HL-60/S4 (cell line): ENCODE results near the gene MTOR.

Experiments used
- in situ Hi-C: fragments of 300-500 bp; cut with MboI; formaldehyde crosslinking; loops from 2 replicates; pipeline ENCODE4 v1.14.3; 2022; ENCODE audit warnings: low sequenced_read_pairs

Gene MTOR

DNA sequence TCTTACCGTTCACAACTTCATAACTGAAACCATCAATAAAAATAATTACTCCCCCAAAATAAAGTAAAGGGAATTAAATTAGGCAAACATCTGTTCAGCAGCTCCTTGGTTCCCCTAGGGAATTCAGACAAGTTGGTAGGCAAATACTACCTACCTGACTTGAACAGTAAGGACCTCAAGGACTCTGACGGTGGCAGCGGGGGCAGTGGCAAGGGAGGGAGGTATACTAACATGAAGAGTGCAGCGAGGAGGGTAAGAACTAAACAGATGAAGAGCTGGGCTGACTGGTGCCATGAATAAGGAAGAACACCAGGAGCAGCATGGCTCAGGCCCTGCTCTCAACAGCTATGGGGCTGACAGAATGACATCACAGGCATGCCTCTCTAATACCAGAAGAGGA is 33.1 kb downstream of the MTOR start:
- in situ Hi-C loops = no loop called here

DNA sequence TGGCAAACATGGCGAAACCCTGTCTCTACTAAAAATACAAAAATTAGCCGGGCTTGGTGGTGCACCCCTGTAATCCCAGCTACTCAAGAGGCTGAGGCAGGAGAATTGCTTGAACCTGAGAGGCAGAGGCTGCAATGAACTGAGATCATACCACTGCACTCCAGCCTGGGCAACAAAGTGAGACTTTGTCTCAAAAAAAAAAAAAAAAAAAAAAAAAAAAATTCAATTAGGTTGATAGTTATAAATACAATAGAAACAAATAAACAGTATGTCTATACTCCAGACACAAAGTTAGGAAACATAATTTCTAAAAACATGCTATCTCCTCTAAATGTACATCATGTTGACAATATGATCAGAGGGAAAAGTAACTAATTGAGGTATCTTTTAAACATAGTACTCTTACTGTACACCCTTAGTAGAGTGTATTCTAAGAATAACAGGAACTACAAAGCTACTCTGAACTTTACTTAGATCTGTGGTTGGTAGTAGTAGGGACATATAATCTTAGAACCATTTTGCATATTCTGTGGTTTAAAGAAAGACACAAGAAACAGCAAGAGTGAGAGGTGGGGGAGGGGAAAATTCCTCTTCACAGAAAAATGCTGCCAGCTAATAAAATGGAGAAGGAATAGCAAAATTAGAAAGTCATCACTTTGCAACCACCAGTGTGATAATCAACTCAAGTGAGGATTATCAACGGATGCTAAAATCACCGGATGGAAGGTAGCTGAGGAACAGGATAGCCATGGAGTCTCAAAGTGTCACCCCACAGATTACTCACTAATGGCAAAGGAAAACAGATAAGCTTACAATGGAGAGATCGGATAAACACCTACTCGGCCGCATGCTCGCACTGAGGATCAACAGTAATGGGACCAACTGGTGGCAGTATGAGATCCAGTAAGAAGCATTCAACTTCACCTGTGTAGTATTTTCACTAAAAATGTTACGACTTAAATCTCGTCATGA is 35.0 kb downstream of the MTOR start:
- in situ Hi-C loops = no loop called here

DNA sequence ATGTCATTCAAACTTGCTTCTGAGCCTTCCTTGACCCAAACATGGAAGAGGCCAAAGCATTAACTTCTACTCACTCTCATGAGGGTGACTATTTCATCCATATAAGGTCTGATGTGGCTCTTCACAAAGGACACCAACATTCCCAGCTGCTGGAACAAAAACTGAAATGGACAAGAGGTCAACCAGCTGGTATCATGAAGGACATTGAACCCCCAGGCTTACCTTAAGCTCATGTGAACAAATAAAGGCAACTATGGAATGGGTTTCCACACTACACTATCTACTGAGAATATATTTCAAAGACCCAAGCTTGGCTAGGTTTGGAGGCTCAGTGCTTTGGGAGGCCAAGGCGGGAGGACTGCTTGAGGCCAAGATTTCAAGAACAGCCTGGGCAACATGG is 46.3 kb downstream of the MTOR start:
- in situ Hi-C loops = no loop called here

DNA sequence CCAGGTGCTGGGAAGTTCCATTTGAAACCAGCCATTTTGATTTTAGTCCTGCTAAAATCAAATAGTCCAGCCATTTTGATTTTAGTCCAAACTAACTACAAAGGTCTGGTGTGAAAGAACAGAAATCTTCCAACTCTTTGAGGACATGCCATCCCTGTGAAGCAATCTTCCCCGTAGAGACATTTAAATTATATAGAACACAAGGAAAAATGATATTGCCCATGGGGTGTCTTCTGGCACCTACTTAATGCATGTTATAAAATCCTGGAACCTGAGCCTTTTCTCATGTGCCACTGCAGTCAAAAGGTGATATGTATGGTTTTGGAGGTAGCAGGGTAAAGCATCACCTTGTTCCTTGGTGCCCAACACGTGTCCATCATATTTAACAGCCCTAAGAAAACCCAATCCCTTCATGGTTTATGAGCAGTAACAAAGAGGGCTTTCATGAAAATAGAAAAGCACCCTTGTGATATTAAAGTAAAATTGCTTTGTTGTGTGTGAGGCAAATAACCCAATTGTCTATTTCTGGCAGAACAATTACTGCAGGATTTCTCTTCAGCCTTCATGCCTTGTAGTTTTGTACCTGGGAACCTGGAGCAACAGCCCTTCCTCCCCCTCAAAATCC is 46.9 kb downstream of the MTOR start:
- in situ Hi-C loops = no loop called here

DNA sequence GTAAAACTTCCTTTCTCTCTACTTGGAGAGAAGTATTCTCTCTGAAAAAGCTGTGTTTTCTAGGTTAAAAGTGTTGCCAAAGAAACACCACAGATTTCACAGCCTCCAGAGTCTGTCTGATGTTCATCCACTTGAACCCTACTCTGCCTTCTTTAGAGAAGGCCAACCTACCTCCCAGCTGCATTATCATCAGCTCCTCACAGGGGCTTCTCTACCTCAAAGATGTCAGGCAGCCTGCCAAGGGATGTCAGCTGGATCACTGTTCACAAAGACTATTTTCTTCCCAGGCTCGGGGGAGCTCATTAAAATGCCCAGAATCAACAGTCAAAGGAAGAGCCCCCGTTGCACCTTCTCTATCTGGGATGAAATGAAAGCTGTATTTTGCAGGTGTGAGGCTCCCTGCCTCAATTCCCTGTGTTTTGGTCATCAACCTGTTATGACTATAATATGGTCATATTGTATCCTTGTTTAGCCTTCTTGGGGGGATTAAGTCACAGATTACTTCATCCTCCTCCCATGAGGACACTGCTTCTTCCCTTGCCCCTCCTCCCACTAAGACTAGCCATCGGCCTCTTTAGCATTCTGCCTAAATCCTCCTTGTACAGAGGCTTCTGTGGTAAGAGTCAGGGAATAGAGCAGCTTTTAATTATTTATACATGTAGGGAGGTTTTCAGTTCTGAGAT is 47.5 kb downstream of the MTOR start:
- in situ Hi-C loops = no loop called here

DNA sequence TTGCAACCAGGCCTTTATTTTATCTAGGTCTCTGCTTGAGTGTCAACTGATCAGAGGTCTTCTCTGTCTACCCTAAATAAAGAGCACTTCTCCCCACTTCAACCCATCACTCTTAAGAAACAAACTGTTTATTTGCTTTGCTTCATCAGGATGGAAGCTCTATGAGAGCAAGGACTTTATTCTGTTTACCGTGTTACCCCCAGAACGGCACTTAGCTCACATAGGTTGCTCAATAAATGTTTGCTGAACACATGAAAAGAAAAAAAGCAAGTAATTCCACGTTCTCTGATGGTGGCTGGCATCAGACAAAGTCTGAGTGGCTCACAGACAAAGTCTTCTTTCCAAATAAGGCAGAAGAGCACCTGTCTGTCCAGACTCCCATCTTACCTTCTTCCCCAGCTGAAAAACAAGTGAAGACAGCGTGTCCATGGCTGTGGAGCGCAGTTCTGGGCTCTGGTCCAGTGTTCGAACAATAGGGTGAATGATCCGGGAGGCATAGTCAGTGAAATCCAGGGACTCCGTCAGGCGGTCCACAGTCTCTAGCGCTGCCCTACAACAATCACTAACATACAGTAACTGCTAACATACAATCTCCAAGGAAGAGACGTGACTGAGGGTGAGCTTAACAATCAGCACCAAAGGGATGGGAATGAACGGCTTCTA is 50.3 kb downstream of the MTOR start:
- in situ Hi-C loops = no loop called here

DNA sequence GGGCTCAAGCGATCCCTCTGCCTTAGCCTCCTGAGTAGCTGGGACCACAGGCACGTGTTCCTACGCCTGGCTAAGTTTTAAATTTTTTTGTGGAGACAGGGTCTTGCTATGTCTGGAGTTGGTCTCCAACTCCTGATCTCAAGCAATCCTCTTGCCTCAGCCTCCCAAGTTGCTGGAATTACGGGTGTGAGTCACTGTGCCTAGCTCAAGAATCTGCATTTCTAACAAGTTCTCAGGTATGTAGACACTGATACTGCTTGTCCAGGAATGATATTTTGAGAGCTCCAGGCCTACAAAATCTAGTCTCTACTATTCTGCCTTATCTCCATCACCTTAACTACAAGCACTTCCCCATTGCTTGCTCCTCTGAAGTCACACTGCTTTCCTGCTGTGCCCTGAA is 50.9 kb downstream of the MTOR start:
- in situ Hi-C loops = no loop called here

DNA sequence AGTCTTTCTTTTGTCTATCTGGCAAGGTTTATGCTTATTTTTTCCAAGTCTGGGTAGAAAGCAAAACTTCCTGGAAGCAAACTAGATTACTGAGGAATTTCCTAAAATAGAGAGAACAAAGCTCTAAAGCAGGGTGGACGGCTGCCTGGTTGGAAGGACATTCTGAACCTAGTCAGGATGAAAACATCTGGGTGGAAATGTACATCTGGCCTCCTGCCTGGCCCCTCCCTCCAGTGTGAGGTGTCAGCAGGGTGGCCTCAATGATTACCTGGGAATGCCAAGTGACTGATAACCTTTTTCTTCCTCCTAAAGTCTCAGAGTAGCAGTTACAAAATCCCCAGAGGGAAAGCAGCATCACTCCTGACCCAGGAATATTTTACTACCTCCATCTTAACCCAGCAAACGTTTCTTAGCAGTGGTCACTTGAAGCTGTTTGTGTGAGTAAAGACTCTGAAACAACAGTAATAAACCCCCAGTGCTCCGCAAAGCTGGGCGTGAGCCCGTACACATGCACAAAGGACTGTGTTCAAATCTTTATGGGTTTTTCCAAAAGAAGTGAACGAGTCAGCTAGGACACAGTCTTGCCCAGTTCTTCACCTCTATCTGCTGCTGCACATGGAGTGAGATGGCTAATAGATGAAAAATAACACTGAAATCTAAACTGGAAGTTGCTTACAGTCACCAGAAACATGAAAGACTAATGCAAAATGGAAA is 54.3 kb downstream of the MTOR start:
- in situ Hi-C loops = no loop called here

DNA sequence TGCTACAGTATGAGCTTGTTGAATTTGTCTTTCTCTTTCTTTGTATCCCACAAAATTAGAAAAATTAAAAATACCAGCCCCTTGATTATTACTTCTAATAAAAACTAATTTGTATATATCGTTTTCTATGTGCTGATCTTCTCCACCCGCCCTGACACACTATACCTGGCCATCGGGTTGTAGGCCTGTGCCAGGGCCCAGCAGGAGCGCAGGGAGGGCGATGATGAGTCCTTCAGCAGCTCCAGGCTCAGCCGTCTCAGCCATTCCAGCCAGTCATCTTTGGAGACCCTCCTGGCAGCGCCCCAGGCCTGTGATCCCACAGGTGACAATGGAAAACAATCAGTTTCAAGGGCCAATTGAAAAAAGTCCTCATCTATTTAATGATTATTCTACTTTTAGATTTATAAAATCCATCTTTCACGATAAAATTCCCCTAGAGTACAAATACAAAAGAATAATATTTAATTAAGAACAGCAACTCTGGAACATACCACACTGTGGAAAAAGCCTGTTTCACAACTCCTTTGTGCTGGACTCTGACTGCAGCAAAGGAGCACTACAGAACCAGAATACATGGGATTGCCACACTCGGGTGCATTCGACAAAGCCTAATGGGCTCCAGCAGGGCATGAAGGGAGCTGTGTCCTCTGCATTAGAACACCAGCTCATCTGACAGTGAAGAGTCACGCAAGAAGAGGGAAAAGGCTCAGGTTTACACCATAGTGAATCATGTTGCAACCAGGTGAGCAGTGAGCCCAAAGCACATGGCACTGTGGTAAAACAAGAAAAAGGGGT is 57.8 kb downstream of the MTOR start:
- in situ Hi-C loops = no loop called here

DNA sequence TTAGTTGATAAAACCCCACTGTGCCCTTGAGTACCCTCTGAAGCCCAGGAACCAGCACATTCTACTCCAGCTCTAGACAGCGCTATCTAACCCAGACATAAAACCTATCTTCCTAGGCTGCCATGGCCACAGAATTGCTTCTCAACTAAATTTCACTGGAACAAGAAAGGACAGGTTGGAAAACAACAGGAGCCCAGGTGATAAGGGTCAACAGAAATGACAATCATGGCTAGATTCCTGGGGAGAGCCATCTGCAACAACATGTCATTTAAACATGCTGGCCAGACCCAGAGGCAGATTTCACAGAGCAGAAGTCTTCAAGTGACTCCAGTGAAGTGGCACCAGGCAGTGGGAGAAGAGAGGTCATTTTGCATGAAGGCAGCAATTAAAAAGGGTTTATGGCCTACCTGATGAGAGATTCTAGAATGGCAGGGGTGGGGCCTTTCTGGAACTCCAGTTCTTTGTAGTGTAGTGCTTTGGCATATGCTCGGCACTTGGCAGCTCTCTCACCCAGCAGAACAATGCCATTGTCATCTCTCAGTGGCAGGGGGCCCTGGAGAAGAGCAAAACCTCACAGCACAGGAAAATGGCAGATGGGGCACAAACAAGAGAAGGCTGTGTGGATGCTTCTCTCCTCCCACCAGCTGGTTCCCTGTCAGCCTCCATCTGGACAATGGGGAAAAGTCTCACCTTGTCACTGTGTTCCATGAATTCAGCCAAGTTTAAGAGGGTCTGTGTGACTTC is 63.3 kb downstream of the MTOR start:
- in situ Hi-C loops = no loop called here

DNA sequence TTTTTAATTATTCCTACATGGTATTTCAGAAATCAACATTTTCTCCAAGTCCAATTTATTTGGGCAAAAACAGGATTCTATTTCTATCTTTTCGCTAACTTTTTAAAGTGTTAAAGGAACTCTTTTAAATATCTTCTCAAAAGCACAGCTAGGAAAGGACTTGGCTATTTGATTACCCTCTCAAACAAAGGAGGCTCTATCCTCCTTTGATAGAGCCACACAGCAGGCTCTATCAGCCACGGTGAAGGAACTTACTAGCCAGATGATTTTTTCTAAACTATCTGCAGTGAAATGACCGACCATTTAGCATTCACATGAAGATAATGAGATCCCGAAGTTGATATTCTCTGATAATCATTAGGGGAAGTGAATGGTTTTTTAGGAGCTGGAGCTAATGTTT is 64.1 kb downstream of the MTOR start:
- in situ Hi-C loops = no loop called here

DNA sequence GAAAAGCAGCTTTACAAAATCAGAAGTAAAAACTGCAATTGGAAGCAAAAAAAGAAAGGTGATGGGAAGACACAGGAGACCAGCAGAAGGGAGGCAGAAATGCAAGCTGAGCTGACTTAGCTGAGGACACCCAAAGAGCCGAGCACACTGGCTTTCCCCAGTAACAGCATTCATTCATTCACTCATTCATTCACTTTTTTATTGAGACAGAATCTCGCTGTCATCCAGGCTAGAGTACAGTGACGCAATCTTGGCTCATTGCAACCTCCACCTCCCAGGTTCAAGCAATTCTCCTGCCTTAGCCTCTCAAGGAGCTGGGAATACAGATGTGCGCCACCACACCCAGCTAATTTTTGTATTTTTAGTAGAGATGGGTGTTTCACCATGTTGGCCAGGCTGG is 65.0 kb downstream of the MTOR start:
- in situ Hi-C loops = no loop called here

DNA sequence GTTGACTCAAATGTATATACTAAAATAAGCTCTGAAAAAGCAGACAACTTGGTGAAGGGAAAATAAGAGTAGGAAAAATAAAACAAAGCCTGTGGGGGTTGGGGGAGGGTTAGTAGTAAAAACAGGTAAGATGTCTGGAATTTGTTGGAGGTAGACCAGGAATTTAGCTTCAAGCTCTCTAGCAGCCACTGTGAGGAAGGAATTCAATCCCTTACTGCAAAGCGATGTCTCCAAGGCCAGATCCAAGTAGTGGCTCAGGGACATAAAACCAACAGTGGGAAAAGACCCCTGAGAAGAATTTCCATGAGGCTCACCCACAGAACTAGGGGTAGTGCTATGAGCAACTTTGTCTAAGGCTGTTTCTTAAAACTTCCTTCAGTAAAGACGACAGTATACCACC is 65.4 kb downstream of the MTOR start:
- in situ Hi-C loops = no loop called here

DNA sequence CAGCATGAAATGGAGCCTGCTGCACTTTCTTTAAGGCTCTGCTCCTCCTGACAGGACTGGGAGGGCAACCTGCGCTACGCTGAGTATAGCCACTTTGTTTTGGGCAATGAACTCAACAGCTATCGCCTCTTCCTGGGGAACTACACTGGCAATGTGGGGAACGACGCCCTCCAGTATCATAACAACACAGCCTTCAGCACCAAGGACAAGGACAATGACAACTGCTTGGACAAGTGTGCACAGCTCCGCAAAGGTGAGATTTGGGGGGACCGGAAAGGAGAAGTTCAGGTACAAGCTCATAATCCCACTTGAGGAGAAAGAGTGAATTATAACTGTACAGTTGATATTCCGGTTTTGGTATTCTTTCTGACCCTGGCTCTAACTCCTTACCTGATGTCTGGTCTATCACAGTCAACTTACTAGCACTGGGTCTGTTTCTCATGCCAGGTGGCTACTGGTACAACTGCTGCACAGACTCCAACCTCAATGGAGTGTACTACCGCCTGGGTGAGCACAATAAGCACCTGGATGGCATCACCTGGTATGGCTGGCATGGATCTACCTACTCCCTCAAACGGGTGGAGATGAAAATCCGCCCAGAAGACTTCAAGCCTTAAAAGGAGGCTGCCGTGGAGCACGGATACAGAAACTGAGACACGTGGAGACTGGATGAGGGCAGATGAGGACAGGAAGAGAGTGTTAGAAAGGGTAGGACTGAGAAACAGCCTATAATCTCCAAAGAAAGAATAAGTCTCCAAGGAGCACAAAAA is 67.8 kb downstream of the MTOR start:
- in situ Hi-C loops = no loop called here

DNA sequence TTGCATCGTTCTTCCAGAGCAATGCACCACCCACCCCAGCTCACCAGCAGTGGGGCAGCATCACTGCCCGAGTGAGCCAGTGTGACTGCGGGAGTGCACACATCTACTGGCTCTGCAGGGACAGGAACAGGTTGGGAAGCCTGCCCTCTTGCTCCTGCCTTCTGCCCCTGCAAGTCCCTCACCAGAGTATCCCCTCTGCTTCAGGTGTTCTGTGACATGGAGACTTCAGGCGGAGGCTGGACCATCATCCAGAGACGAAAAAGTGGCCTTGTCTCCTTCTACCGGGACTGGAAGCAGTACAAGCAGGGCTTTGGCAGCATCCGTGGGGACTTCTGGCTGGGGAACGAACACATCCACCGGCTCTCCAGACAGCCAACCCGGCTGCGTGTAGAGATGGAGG is 69.0 kb downstream of the MTOR start:
- in situ Hi-C loops = no loop called here

DNA sequence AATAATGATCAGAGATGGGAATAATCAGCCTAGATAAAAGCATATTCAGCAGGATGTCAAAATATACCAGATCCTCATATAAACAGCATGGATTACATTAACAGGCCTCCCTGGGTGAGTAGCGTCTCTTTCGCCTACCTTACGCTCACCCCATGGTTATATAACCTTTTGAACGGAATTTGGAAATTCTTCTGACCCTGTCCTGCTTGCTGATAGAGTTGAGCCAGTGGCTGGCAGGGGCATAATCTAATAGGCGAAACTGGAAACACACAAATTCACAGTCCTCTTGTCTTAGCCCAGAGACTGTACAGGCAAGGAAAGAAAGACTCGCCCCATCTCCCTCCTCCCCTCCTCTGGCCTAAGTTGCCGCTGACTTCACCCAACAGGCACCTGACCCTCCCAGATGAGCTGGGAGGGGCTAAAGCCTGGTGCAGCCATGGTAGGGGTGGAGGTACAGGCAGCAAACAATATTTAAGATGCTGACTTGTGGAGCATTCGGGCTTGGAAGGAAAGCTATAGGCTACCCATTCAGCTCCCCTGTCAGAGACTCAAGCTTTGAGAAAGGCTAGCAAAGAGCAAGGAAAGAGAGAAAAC is 73.4 kb downstream of the MTOR start, which contains the start of gene ANGPTL7:
TSS of gene ANGPTL7 (plus strand) at position 498 of the 594 bp plus-strand sequence. CDS start 225 bp downstream, outside the sequence.
- in situ Hi-C loops = no loop called here

DNA sequence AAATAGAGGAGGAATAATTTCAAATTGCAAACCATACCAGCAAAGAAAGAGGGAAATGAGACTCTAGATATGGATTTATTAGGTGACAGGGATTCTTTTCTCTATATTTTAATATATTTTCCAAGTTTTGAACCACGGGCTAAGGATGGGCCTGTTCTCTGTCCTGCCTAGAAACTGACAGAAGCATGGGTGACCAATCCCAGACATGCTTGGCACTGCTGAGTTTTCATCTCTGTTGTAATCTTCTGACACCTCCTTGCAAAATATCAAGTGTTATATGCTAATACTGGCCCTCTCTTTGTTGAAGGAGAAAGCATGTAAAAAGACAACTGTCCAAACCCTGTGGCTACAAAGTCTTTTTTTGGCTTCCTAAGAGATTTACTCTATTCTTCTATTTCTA is 74.0 kb downstream of the MTOR start:
- in situ Hi-C loops = no loop called here

DNA sequence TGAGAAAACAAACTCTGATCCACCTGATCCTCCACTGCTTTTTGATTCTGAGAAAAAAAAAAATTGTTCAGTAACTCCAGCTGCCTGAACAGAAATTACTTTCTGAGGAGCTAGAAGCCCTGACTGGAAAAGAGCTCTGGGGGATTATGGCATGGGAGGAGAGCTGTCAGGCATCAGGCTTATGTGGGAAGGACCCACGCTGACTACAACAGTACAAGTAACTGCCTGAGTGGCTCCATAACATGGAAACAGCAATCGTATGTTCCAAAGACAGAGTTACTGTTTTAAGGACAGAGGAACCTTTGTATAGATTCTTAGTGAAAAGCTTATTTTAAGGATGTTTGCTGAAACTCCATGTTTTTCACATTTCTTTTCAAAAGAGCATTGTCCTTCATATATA is 74.4 kb downstream of the MTOR start:
- in situ Hi-C loops = no loop called here
